CD4-positive, alpha-beta memory T cell (primary cell): ENCODE measurements around the gene TRIM32. TPM values are rescaled to one million over a fixed set of nuclear protein-coding genes. Genes with fewer than 3 reads are reported as not detected.

Experiments used
- CTCF ChIA-PET: fragments of 350-600 bp; sonication (Branson Sonifier 250); formaldehyde crosslinking; loops from one replicate; lab custom pipeline; 2021; ENCODE audit warnings: inconsistent platforms; ENCODE audit not compliant: partially characterized antibody; lab: Charles Lee
- POLR2A ChIA-PET: fragments of 350-600 bp; sonication (Branson Sonifier 250); formaldehyde crosslinking; loops from one replicate; lab custom pipeline; 2021; ENCODE audit not compliant: partially characterized antibody; lab: Charles Lee
- DNase-seq, 5 donors: peaks; one replicate each; pipeline versions ENCODE4 v3.0.0 to v3.0.0-alpha.2; 2020 to 2022; ENCODE audit warnings: mixed read lengths in 1 of 5
- H3K27ac ChIP-seq: one replicate; pipeline ENCODE4 v1.7.0; 2013; ENCODE audit warnings: low read depth, low read length
- H3K27me3 ChIP-seq: 2 replicates; pipeline ENCODE4 v1.7.0; 2013; ENCODE audit warnings: mild to moderate bottlenecking, low read length, moderate library complexity; ENCODE audit not compliant: insufficient read depth
- H3K36me3 ChIP-seq: 2 replicates; pipeline ENCODE4 v1.7.0; 2013; ENCODE audit warnings: mild to moderate bottlenecking, low read length, moderate library complexity; ENCODE audit not compliant: insufficient read depth
- H3K4me1 ChIP-seq: 2 replicates; pipeline ENCODE4 v1.7.0; 2013; ENCODE audit warnings: mild to moderate bottlenecking, low read length, moderate library complexity; ENCODE audit not compliant: insufficient read depth
- H3K4me3 ChIP-seq, 2 donors: one replicate each; pipeline ENCODE4 v1.7.0; 2013; ENCODE audit warnings: low read length in 2 of 2, mild to moderate bottlenecking in 1 of 2
- H3K9me3 ChIP-seq, 2 donors: one replicate each; pipeline ENCODE4 v1.7.0; 2013; ENCODE audit warnings: low read length in 2 of 2, control low read depth in 1 of 2; ENCODE audit not compliant: control insufficient read depth in 1 of 2
- H3K27ac Mint-ChIP-seq, 7 donors: one replicate each; pipeline ENCODE4 v1.8.0; 2020 to 2021; ENCODE audit warnings: mixed read lengths in 7 of 7, mild to moderate bottlenecking in 6 of 7, inconsistent platforms in 3 of 7, moderate library complexity in 3 of 7
- H3K27me3 Mint-ChIP-seq, 2 donors: one replicate each; pipeline ENCODE4 v1.8.0; 2020 to 2021; ENCODE audit warnings: mixed read lengths in 2 of 2
- H3K36me3 Mint-ChIP-seq, 2 donors: one replicate each; pipeline ENCODE4 v1.8.0; 2020 to 2021; ENCODE audit warnings: mixed read lengths in 2 of 2, inconsistent platforms in 1 of 2, mild to moderate bottlenecking in 1 of 2
- H3K4me1 Mint-ChIP-seq, 4 donors: one replicate each; pipeline ENCODE4 v1.8.0; 2020 to 2021; ENCODE audit warnings: mixed read lengths in 4 of 4, mild to moderate bottlenecking in 1 of 4
- H3K4me3 Mint-ChIP-seq, 8 donors: one replicate each; pipeline ENCODE4 v1.8.0; 2020 to 2021; ENCODE audit warnings: mixed read lengths in 8 of 8, mild to moderate bottlenecking in 7 of 8, moderate library complexity in 6 of 8, inconsistent platforms in 3 of 8
- H3K9me3 Mint-ChIP-seq, 8 donors: one replicate each; pipeline ENCODE4 v1.8.0; 2020 to 2021; ENCODE audit warnings: mixed read lengths in 8 of 8, mild to moderate bottlenecking in 5 of 8, inconsistent platforms in 3 of 8, moderate library complexity in 1 of 8
- intact Hi-C: fragments of 100-400 bp; cut with micrococcal nuclease; formaldehyde crosslinking; loops from one replicate; pipeline ENCODE4 v1.15.1; 2023
- polyA plus RNA-seq, 2 donors: library from polyadenylated mRNA; unstranded; fragments of 300-500 nt; fragmentation: Illumina TruSeq; gene quantifications; one replicate each; pipeline ENCODE4 v1.2.3, GENCODE V29; 2021
- total RNA-seq, 2 experiments: library from RNA; stranded (reverse); gene quantifications; one replicate each; pipeline ENCODE4 v1.2.3, GENCODE V29; 2021

TRIM32 gene
- total and polyA plus RNA-seq, 4 experiments from 2014 or later, result 15.5 to 22.1 (median 19.4) TPM

GRCh38 chr9:116697362-116697761, 10.3 kb downstream of the TRIM32 start:
- peaks cover 49 to 57% of the 10 kb centered on the region in 2 donors for H3K36me3 Mint-ChIP-seq
- no peaks in the 10 kb centered on the region for H3K27me3 Mint-ChIP-seq
- H3K9me3 ChIP-seq, result no peaks in the 10 kb centered on the region
- H3K4me1 ChIP-seq, result peaks cover 41% of the 10 kb centered on the region
- H3K36me3 ChIP-seq, result peaks cover 22% of the 10 kb centered on the region
- H3K9me3 Mint-ChIP-seq, result no peaks in the 10 kb centered on the region
- H3K4me1 Mint-ChIP-seq, result peaks cover 54 to 71% (median 60%) of the 10 kb centered on the region in 4 donors
- H3K27ac ChIP-seq, result no peak overlapping the region
- H3K4me3 Mint-ChIP-seq, result no peak overlapping the region
- POLR2A ChIA-PET, result interaction anchor here (3.7 kb wide), 1 partner anchor 9 kb away, joined by 19 read pairs; the partner anchor contains the start of gene TRIM32
- DNase-seq, result no peak
- H3K27ac Mint-ChIP-seq, result peak overlapping the region in 1 of 7 donors; percentile 18
- no peak overlapping the region for H3K4me3 ChIP-seq
- H3K27me3 ChIP-seq, result no peaks in the 10 kb centered on the region
- intact Hi-C loops, result no loop called here
- CTCF ChIA-PET, result no interaction called here

DNA sequence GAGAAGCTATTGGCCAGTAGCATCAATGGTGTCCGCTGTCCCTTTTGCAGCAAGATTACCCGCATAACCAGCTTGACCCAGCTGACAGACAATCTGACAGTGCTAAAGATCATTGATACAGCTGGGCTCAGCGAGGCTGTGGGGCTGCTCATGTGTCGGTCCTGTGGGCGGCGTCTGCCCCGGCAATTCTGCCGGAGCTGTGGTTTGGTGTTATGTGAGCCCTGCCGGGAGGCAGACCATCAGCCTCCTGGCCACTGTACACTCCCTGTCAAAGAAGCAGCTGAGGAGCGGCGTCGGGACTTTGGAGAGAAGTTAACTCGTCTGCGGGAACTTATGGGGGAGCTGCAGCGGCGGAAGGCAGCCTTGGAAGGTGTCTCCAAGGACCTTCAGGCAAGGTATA, 10.8 kb downstream of the TRIM32 start:
- intact Hi-C loops, result no loop called here
- no peak overlapping the region for H3K27ac Mint-ChIP-seq
- no peak for DNase-seq
- H3K27me3 Mint-ChIP-seq, result no peaks in the 10 kb centered on the region
- Histone ChIP-seq H3K27me3 (no peaks in the 10 kb centered on the region), H3K36me3 (peaks cover 22% of the 10 kb centered on the region), H3K9me3 (no peaks in the 10 kb centered on the region), H3K4me1 (peaks cover 37% of the 10 kb centered on the region), H3K27ac (no peak overlapping the region), H3K4me3 (no peak overlapping the region)
- peaks cover 49 to 67% (median 58%) of the 10 kb centered on the region in 4 donors for H3K4me1 Mint-ChIP-seq
- peaks cover 49 to 62% of the 10 kb centered on the region in 2 donors for H3K36me3 Mint-ChIP-seq
- H3K9me3 Mint-ChIP-seq, result no peaks in the 10 kb centered on the region
- ChIA-PET CTCF (no interaction called here), POLR2A (interaction anchor here (3.7 kb wide), 1 partner anchor 10 kb away, joined by 19 read pairs; the partner anchor contains the start of gene TRIM32)
- H3K4me3 Mint-ChIP-seq, result no peak overlapping the region

GRCh38 chr9:116700279-116700678, 13.2 kb downstream of the TRIM32 start:
- H3K4me3 Mint-ChIP-seq, result no peak overlapping the region

DNA sequence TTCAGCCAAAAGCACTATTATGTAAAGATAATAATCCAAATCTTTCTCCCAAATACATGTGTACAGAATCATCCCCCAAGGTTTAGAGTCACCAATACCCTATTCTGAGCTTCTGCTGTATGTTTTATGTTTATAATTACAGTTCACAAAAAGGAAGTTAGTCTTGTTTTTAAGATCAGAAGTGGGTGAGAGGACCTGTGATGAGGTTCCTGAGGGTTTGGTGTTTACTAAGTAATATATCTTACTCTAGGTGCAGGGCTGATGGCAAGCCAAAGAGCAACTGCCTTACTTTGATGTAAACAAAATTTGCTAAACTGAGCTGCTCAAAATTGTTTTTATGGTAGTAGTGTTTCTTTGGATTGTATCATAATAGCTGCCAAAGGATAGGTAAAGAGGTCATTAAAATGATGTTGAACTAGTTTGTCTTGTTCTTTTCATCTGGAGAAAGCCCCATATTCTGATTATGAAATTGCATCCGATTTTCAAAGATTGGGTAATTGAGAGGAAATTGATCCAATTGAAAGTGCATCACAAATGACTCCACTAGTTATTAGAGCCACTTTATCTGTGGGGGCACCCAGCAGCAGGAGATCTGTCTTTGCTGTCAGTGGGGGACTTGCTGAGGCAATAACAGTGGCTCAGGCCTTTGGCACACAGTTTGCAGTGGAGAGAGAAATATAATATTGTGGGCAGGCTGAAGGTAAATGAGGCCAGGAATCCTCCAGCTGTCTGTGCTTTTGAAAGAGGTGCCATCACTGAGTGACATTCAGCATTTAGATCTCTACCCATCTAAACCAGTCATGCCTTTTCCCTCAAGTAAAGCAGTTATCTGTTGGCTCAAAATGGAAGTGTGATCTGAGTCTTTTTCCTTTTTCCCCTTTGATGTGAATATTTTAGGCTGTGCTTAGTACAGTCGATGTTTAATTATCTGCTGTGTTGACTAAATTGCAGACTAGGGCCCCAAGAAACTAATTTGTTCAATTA, 14.1 kb downstream of the TRIM32 start:
- Histone ChIP-seq H3K36me3 (peaks cover 22% of the 10 kb centered on the region), H3K9me3 (no peaks in the 10 kb centered on the region), H3K27ac (no peak overlapping the region), H3K4me3 (no peak overlapping the region), H3K4me1 (peaks cover 25% of the 10 kb centered on the region), H3K27me3 (no peaks in the 10 kb centered on the region)
- ChIA-PET CTCF (no interaction called here), POLR2A (interaction anchor here (1.5 kb wide), 1 partner anchor 11 kb away, joined by 6 read pairs; no protein-coding TSS in a partner anchor)
- Mint-ChIP-seq H3K27ac (peak overlapping the region; percentile 28 to 81 (median 54)), H3K4me3 (peak overlapping the region in 7 of 8 donors; percentile 1 to 39 (median 23)), H3K36me3 (peaks cover 43 to 64% of the 10 kb centered on the region in 2 donors), H3K9me3 (no peaks in the 10 kb centered on the region), H3K4me1 (peaks cover 31 to 43% (median 36%) of the 10 kb centered on the region in 4 donors), H3K27me3 (no peaks in the 10 kb centered on the region)
- DNase-seq, result no peak
- intact Hi-C loops, result no loop called here

More at GRCh38 chr9:116700279-116700678, 13.2 kb downstream of the TRIM32 start:
- Histone ChIP-seq H3K27me3 (no peaks in the 10 kb centered on the region), H3K9me3 (no peaks in the 10 kb centered on the region), H3K4me3 (no peak overlapping the region), H3K36me3 (peaks cover 22% of the 10 kb centered on the region), H3K4me1 (peaks cover 25% of the 10 kb centered on the region), H3K27ac (no peak overlapping the region)
- ChIA-PET POLR2A (interaction anchor here (1.5 to 3.7 kb wide), 2 partner anchors 10 to 12 kb away, joined by 6 to 19 read pairs; partner anchors contain the start of gene TRIM32), CTCF (interaction anchor here (0.7 kb wide), 1 partner anchor 10 kb away, joined by 3 read pairs; no protein-coding TSS in a partner anchor)
- intact Hi-C loops, result no loop called here
- H3K27me3 Mint-ChIP-seq, result no peaks in the 10 kb centered on the region
- H3K36me3 Mint-ChIP-seq, result peaks cover 46 to 67% of the 10 kb centered on the region in 2 donors
- no peak for DNase-seq
- no peaks in the 10 kb centered on the region for H3K9me3 Mint-ChIP-seq
- H3K4me1 Mint-ChIP-seq, result peaks cover 38 to 52% (median 44%) of the 10 kb centered on the region in 4 donors
- H3K27ac Mint-ChIP-seq, result peak overlapping the region in 1 of 7 donors; percentile 54

DNA sequence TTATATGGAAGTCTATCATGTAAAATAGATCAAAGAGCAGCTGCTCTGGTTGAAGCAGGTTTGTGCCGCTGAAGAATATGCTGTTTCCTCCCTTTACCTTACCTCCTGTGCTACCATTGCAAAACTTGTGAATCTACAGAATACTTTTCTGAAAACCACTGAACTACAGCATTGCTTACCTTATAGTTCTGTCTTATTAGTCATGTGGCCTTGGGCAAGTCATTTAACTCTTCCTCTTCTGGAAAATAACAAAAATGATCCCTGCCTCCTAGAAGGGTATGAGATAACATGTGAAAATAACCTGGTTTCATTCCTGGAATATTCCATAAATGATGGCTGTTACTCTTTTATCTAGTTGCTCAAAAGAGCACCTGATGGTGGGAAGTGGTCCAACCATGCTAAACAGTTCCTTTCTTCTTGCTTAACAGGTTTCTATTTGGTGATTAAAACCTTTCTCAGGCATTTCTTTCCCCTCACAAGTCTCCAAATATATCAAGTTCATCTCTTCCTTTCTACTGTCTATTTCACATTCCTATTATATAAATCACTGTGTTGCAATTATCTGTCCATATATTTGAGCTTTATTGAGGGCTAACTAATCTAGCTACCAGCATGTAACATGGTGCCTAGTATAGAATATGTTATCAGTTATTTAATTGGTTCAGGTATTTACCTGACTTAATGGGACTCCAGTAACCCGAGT, 15.0 kb downstream of the TRIM32 start:
- no peak for DNase-seq
- Mint-ChIP-seq H3K27ac (peak overlapping the region in 6 of 7 donors; percentile 28 to 81 (median 56)), H3K36me3 (peaks cover 40 to 61% of the 10 kb centered on the region in 2 donors), H3K4me3 (peak overlapping the region in 4 of 8 donors; percentile 12 to 56 (median 18)), H3K9me3 (no peaks in the 10 kb centered on the region), H3K4me1 (peaks cover 28 to 38% (median 31%) of the 10 kb centered on the region in 4 donors), H3K27me3 (no peaks in the 10 kb centered on the region)
- Histone ChIP-seq H3K27me3 (no peaks in the 10 kb centered on the region), H3K9me3 (no peaks in the 10 kb centered on the region), H3K36me3 (peaks cover 22% of the 10 kb centered on the region), H3K4me3 (no peak overlapping the region), H3K4me1 (peaks cover 25% of the 10 kb centered on the region), H3K27ac (no peak overlapping the region)
- ChIA-PET POLR2A (interaction anchor here (1.5 kb wide), 1 partner anchor 12 kb away, joined by 6 read pairs; no protein-coding TSS in a partner anchor), CTCF (no interaction called here)
- intact Hi-C loops, result no loop called here

- CTCF ChIA-PET, result no interaction called here
- Histone ChIP-seq H3K27me3 (no peaks in the 10 kb centered on the region), H3K9me3 (no peaks in the 10 kb centered on the region), H3K4me3 (no peak overlapping the region), H3K27ac (no peak overlapping the region), H3K4me1 (peaks cover 25% of the 10 kb centered on the region), H3K36me3 (peaks cover 10% of the 10 kb centered on the region)
- no peak overlapping the region for H3K27ac Mint-ChIP-seq
- intact Hi-C loops, result no loop called here
- H3K36me3 Mint-ChIP-seq, result peaks cover 25 to 45% of the 10 kb centered on the region in 2 donors
- no peaks in the 10 kb centered on the region for H3K9me3 Mint-ChIP-seq
- H3K4me1 Mint-ChIP-seq, result peaks cover 25 to 38% (median 29%) of the 10 kb centered on the region in 4 donors
- no peak overlapping the region for H3K4me3 Mint-ChIP-seq
- POLR2A ChIA-PET, result no interaction called here
- no peaks in the 10 kb centered on the region for H3K27me3 Mint-ChIP-seq
- no peak for DNase-seq
Measured at GRCh38 chr9:116703634-116704033, 16.5 kb downstream of the TRIM32 start.
